DND-41 (cell line): ENCODE results near the gene ADGRE1.

Experiments used
- ATAC-seq: fragments of 200-7000 bp; cut with Tn5 transposase; 3 replicates; pipeline ENCODE4 v1.9.1; 2021; ENCODE audit warnings: low read depth; ENCODE audit not compliant: insufficient read depth
- DNase-seq: peaks from one replicate; pipeline ENCODE4 v3.0.0-alpha.2; 2020
- H2AFZ ChIP-seq: 2 replicates; pipeline ENCODE4 v1.6.0; 2012; ENCODE audit warnings: low read depth, low read length
- H3K27ac ChIP-seq: 2 replicates; pipeline ENCODE4 v1.5.1; 2012; ENCODE audit warnings: low read length, inconsistent platforms
- H3K27me3 ChIP-seq: fragments of 200-600 bp; sonication (generic); 2 replicates; pipeline ENCODE4 v1.6.0; 2012; ENCODE audit warnings: low read length, mild to moderate bottlenecking, inconsistent platforms; ENCODE audit not compliant: insufficient read depth, poor library complexity
- H3K36me3 ChIP-seq: 2 replicates; pipeline ENCODE4 v1.5.1; 2012; ENCODE audit warnings: low read length, inconsistent platforms; ENCODE audit not compliant: insufficient read depth
- H3K4me1 ChIP-seq: 2 replicates; pipeline ENCODE4 v1.5.1; 2012; ENCODE audit warnings: mild to moderate bottlenecking, low read length; ENCODE audit not compliant: insufficient read depth
- H3K4me2 ChIP-seq: 2 replicates; pipeline ENCODE4 v1.6.0; 2012; ENCODE audit warnings: mild to moderate bottlenecking, moderate library complexity, low read length, inconsistent platforms; ENCODE audit not compliant: insufficient read depth
- H3K4me3 ChIP-seq, 2 experiments: fragments of 200-600 bp in 1 of 2; shearing (Covaris generic) in 1 of 2; 2 replicates each; pipeline ENCODE4 v1.5.1; 2012 to 2016; ENCODE audit warnings: inconsistent platforms in 2 of 2, low read length in 2 of 2, mild to moderate bottlenecking in 2 of 2, low read depth in 1 of 2, moderate library complexity in 1 of 2
- H3K79me2 ChIP-seq: 2 replicates; pipeline ENCODE4 v1.6.0; 2012; ENCODE audit warnings: low read length, inconsistent platforms; ENCODE audit not compliant: insufficient read depth
- H3K9ac ChIP-seq: 2 replicates; pipeline ENCODE4 v1.6.0; 2012; ENCODE audit warnings: low read depth, mild to moderate bottlenecking, inconsistent platforms, low read length, moderate library complexity
- H3K9me3 ChIP-seq: 2 replicates; pipeline ENCODE4 v1.5.1; 2012; ENCODE audit warnings: low read length, moderate library complexity, mild to moderate bottlenecking, inconsistent platforms; ENCODE audit not compliant: insufficient read depth, severe bottlenecking
- H4K20me1 ChIP-seq: 2 replicates; pipeline ENCODE4 v1.6.0; 2012; ENCODE audit warnings: low read length; ENCODE audit not compliant: insufficient read depth
- EZH2 ChIP-seq: IDR thresholded peaks from 3 replicates; pipeline ENCODE4 v1.6.1; 2012; ENCODE audit warnings: borderline replicate concordance, low read depth, mild to moderate bottlenecking, moderate library complexity, low read length, inconsistent platforms; ENCODE audit not compliant: severe bottlenecking
- TF ChIP-seq, protein P1 (sequence below): IDR thresholded peaks from 2 replicates; pipeline ENCODE4 v1.5.1; 2012; ENCODE audit warnings: borderline replicate concordance, low read length, moderate library complexity, mild to moderate bottlenecking; ENCODE audit not compliant: poor library complexity, severe bottlenecking; ENCODE audit errors: extremely low read depth

ADGRE1 gene

DNA sequence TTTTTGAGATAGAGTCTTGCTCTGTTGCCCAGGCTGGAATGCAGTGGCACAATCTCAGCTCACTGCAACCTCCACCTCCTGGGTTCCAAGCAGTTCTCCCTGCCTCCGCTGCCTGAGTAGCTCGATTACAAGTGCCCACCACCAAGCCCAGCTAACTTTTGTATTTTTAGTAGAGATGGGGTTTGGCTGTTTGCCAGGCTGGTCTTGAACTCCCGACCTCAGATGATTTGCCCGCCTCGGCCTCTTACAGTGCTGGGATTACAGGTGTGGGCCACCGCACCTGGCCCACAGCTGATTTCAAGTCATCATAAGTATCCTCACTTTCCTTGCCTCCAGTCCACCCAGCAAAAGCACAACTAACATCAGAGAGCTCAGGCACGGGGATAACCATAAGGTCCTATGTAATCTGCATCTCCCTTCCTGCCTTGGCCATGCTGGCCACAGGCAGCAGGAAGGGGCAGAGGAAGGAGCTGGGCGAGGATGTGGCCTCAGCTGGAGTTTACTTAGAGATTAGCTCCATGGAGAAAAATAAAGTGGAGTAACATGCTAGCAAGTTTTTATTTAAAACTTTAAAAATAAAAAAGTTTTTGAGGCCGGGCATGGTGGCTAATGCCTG lies 22.9 kb upstream of the ADGRE1 start:
- Histone ChIP-seq H3K27me3 (no peaks in the 10 kb centered on the region), H3K27ac (no peak overlapping the region), H3K4me2 (no peak overlapping the region), H3K4me3 (no peak overlapping the region), H3K4me1 (peaks cover 8% of the 10 kb centered on the region), H3K9me3 (no peaks in the 10 kb centered on the region), H3K9ac (no peak overlapping the region), H3K79me2 (no peaks in the 10 kb centered on the region), H2AFZ (no peak overlapping the region), H4K20me1 (no peaks in the 10 kb centered on the region), H3K36me3 (no peaks in the 10 kb centered on the region)
- TF ChIP-seq, protein P1, sequence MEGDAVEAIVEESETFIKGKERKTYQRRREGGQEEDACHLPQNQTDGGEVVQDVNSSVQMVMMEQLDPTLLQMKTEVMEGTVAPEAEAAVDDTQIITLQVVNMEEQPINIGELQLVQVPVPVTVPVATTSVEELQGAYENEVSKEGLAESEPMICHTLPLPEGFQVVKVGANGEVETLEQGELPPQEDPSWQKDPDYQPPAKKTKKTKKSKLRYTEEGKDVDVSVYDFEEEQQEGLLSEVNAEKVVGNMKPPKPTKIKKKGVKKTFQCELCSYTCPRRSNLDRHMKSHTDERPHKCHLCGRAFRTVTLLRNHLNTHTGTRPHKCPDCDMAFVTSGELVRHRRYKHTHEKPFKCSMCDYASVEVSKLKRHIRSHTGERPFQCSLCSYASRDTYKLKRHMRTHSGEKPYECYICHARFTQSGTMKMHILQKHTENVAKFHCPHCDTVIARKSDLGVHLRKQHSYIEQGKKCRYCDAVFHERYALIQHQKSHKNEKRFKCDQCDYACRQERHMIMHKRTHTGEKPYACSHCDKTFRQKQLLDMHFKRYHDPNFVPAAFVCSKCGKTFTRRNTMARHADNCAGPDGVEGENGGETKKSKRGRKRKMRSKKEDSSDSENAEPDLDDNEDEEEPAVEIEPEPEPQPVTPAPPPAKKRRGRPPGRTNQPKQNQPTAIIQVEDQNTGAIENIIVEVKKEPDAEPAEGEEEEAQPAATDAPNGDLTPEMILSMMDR, result no peak
- no peak for TF ChIP-seq EZH2
- no peak for DNase-seq
- ATAC-seq, result no peak

DNA sequence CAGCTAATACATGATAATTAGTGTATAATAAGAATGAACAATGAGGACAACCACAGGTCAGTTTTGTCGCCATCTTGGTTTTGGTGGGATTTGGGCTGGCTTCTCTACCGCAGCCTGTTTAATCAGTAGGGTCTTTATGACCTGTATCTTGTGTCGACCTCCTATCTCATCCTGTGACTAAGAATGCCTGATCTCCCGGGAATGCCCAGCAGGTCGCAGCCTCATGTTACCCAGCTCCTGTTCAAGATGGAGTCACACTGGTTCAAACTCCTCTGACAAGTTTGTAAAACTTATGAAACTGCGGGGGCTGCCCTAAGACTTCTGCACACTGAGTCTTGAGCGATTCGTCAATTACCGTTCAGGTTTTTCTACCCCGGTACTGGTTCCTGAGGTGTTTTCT lies 21.5 kb upstream of the ADGRE1 start:
- TF ChIP-seq, protein P1, result no peak
- TF ChIP-seq EZH2, result no peak
- H3K9me3 ChIP-seq, result no peaks in the 10 kb centered on the region
- H3K36me3 ChIP-seq, result no peaks in the 10 kb centered on the region
- peak overlapping the region; percentile 17; the same call in 1 of the 2 replicates for H2AFZ ChIP-seq
- no peaks in the 10 kb centered on the region for H3K79me2 ChIP-seq
- no peaks in the 10 kb centered on the region for H3K27me3 ChIP-seq
- DNase-seq, result no peak
- H3K4me1 ChIP-seq, result peaks cover 8% of the 10 kb centered on the region
- no peak overlapping the region for H3K4me2 ChIP-seq
- H3K9ac ChIP-seq, result no peak overlapping the region
- no peak overlapping the region for H3K27ac ChIP-seq
- no peak for ATAC-seq
- H4K20me1 ChIP-seq, result no peaks in the 10 kb centered on the region
- H3K4me3 ChIP-seq, result no peak overlapping the region

DNA sequence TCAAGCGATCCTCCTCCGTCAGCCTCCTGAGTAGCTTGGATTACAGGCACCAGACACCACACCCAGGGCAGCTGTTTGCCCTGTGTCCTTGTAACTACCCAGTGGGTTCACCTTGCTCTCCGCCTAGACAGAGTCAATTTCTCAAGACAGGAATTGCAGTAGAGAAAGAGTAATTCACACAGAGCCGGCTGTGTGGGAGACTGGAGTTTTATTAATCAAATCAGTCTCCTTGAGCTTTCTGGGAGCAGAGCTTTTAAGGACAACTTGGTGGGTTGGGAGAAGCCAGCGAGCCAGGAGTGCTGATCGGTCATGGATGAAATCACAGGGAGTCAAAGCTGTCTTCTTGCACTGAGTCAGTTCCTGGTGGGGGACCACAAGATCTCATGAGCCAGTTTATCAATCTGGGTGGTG lies 20.6 kb upstream of the ADGRE1 start:
- ATAC-seq (no peak), DNase-seq (no peak)
- TF ChIP-seq, protein P1, result no peak
- TF ChIP-seq EZH2, result no peak
- no peaks in the 10 kb centered on the region for H3K9me3 ChIP-seq
- no peak overlapping the region; the same call in 1 of the 2 replicates for H2AFZ ChIP-seq
- H3K4me1 ChIP-seq, result peaks cover 8% of the 10 kb centered on the region
- H4K20me1 ChIP-seq, result no peaks in the 10 kb centered on the region
- H3K4me3 ChIP-seq, result no peak overlapping the region
- H3K36me3 ChIP-seq, result no peaks in the 10 kb centered on the region
- H3K9ac ChIP-seq, result no peak overlapping the region
- H3K27me3 ChIP-seq, result no peaks in the 10 kb centered on the region
- no peaks in the 10 kb centered on the region for H3K79me2 ChIP-seq
- no peak overlapping the region for H3K27ac ChIP-seq
- H3K4me2 ChIP-seq, result no peak overlapping the region
